HUES48 (cell line): ENCODE measurements around the gene PFDN4.
"Not testable (repeated sequence)": the region's sequence is repeated elsewhere in the genome, so short reads cannot be mapped to it uniquely, and the experiment has no call there.

Source experiments
- H3K27ac ChIP-seq: one replicate; pipeline ENCODE4 v1.7.0; 2013; ENCODE audit warnings: low read depth, low read length, inconsistent platforms
- H3K27me3 ChIP-seq: 2 replicates; pipeline ENCODE4 v1.6.1; 2013; ENCODE audit warnings: mild to moderate bottlenecking, low read length; ENCODE audit not compliant: control insufficient read depth, insufficient read depth
- H3K36me3 ChIP-seq: 2 replicates; pipeline ENCODE4 v1.6.1; 2013; ENCODE audit warnings: low read length; ENCODE audit not compliant: control insufficient read depth, insufficient read depth
- H3K4me1 ChIP-seq: 2 replicates; pipeline ENCODE4 v1.6.1; 2013; ENCODE audit warnings: mild to moderate bottlenecking, low read length; ENCODE audit not compliant: control insufficient read depth, insufficient read depth
- H3K4me3 ChIP-seq: 2 replicates; pipeline ENCODE4 v1.5.1; 2013; ENCODE audit warnings: mild to moderate bottlenecking, low read depth, low read length
- H3K9ac ChIP-seq: 2 replicates; pipeline ENCODE4 v1.6.1; 2013; ENCODE audit warnings: mild to moderate bottlenecking, low read depth, low read length, moderate library complexity
- H3K9me3 ChIP-seq: 2 replicates; pipeline ENCODE4 v1.6.1; 2013; ENCODE audit warnings: low read length; ENCODE audit not compliant: control insufficient read depth, insufficient read depth

The PFDN4 gene

GRCh38 chr20:54231036-54231435 lies 23.1 kb downstream of the PFDN4 start:
- no peak overlapping the region for H3K9ac ChIP-seq
- no peak overlapping the region for H3K27ac ChIP-seq
- H3K4me1 ChIP-seq = no peaks in the 10 kb centered on the region
- 0 out of 2 replicates have a peak, but pooled peaks cover 5% of the 10 kb centered on the region for H3K9me3 ChIP-seq
- H3K36me3 ChIP-seq = no peaks in the 10 kb centered on the region
- H3K4me3 ChIP-seq = no peak overlapping the region
- H3K27me3 ChIP-seq = no peaks in the 10 kb centered on the region

GRCh38 chr20:54234991-54235390 lies 27.1 kb downstream of the PFDN4 start:
- Histone ChIP-seq H3K4me1 (no peaks in the 10 kb centered on the region), H3K4me3 (no peak overlapping the region), H3K9ac (no peak overlapping the region), H3K27me3 (no peaks in the 10 kb centered on the region), H3K27ac (no peak overlapping the region), H3K9me3 (0 out of 2 replicates have a peak, but pooled peaks cover 5% of the 10 kb centered on the region), H3K36me3 (no peaks in the 10 kb centered on the region)

GRCh38 chr20:54237116-54237943 lies 29.4 kb downstream of the PFDN4 start:
- no peak overlapping the region for H3K27ac ChIP-seq
- H3K27me3 ChIP-seq = no peaks in the 10 kb centered on the region
- no peaks in the 10 kb centered on the region for H3K36me3 ChIP-seq
- H3K4me1 ChIP-seq = no peaks in the 10 kb centered on the region
- no peak overlapping the region for H3K4me3 ChIP-seq
- 0 out of 2 replicates have a peak, but pooled peaks cover 4% of the 10 kb centered on the region for H3K9me3 ChIP-seq
- H3K9ac ChIP-seq = no peak overlapping the region

- Histone ChIP-seq H3K9ac (no peak overlapping the region), H3K4me3 (no peak overlapping the region), H3K4me1 (no peaks in the 10 kb centered on the region), H3K27ac (no peak overlapping the region), H3K36me3 (no peaks in the 10 kb centered on the region), H3K27me3 (no peaks in the 10 kb centered on the region), H3K9me3 (no peaks in the 10 kb centered on the region)
Observed at GRCh38 chr20:54244113-54244512, 36.2 kb downstream of the PFDN4 start.

GRCh38 chr20:54248705-54249104 lies 40.8 kb downstream of the PFDN4 start:
- not testable (repeated sequence) for H3K27me3 ChIP-seq, H3K4me1 ChIP-seq, H3K27ac ChIP-seq, H3K9ac ChIP-seq, H3K36me3 ChIP-seq, H3K4me3 ChIP-seq, H3K9me3 ChIP-seq

GRCh38 chr20:54250691-54251090 lies 42.8 kb downstream of the PFDN4 start:
- Histone ChIP-seq H3K4me1 (no peaks in the 10 kb centered on the region), H3K9me3 (no peaks in the 10 kb centered on the region), H3K4me3 (no peak overlapping the region), H3K36me3 (no peaks in the 10 kb centered on the region), H3K27me3 (no peaks in the 10 kb centered on the region), H3K9ac (no peak overlapping the region), H3K27ac (no peak overlapping the region)

- Histone ChIP-seq H3K36me3 (no peaks in the 10 kb centered on the region), H3K9me3 (no peaks in the 10 kb centered on the region), H3K4me1 (no peaks in the 10 kb centered on the region), H3K27me3 (no peaks in the 10 kb centered on the region), H3K9ac (no peak overlapping the region), H3K27ac (no peak overlapping the region), H3K4me3 (no peak overlapping the region)
Observed at GRCh38 chr20:54251096-54251495, 43.2 kb downstream of the PFDN4 start.

GRCh38 chr20:54254596-54254995 lies 46.7 kb downstream of the PFDN4 start:
- H3K27ac ChIP-seq = no peak overlapping the region

GRCh38 chr20:54255157-54255556 lies 47.3 kb downstream of the PFDN4 start:
- H3K27ac ChIP-seq = no peak overlapping the region
- H3K4me3 ChIP-seq = no peak overlapping the region
- peaks cover 6% of the 10 kb centered on the region; the same call in 1 of the 2 replicates for H3K4me1 ChIP-seq
- no peaks in the 10 kb centered on the region for H3K36me3 ChIP-seq
- no peaks in the 10 kb centered on the region for H3K9me3 ChIP-seq
- no peaks in the 10 kb centered on the region for H3K27me3 ChIP-seq
- no peak overlapping the region for H3K9ac ChIP-seq

More at GRCh38 chr20:54254596-54254995, 46.7 kb downstream of the PFDN4 start:
- Histone ChIP-seq H3K36me3 (no peaks in the 10 kb centered on the region), H3K9ac (no peak overlapping the region), H3K4me1 (peaks cover 6% of the 10 kb centered on the region; the same call in 1 of the 2 replicates), H3K9me3 (no peaks in the 10 kb centered on the region), H3K27me3 (no peaks in the 10 kb centered on the region), H3K4me3 (no peak overlapping the region)

- Histone ChIP-seq H3K4me1 (peaks cover 6% of the 10 kb centered on the region; the same call in 1 of the 2 replicates), H3K27me3 (no peaks in the 10 kb centered on the region), H3K4me3 (no peak overlapping the region), H3K9ac (no peak overlapping the region), H3K36me3 (no peaks in the 10 kb centered on the region), H3K9me3 (no peaks in the 10 kb centered on the region), H3K27ac (no peak overlapping the region)
Observed at GRCh38 chr20:54256202-54256601, 48.3 kb downstream of the PFDN4 start.

- Histone ChIP-seq H3K4me3 (no peak overlapping the region), H3K4me1 (peaks cover 6% of the 10 kb centered on the region; the same call in 1 of the 2 replicates), H3K9ac (no peak overlapping the region), H3K27me3 (no peaks in the 10 kb centered on the region), H3K36me3 (no peaks in the 10 kb centered on the region), H3K27ac (no peak overlapping the region), H3K9me3 (no peaks in the 10 kb centered on the region)
Observed at GRCh38 chr20:54257071-54257816, 49.4 kb downstream of the PFDN4 start.
